ENCODE results near the gene SLC12A3. TPM values are rescaled to one million over a fixed set of nuclear protein-coding genes. Genes with fewer than 3 reads are reported as not detected.

Gene SLC12A3
- polyA plus RNA-seq, 3 donors, result 0.03 TPM; not detected in 2

DNA sequence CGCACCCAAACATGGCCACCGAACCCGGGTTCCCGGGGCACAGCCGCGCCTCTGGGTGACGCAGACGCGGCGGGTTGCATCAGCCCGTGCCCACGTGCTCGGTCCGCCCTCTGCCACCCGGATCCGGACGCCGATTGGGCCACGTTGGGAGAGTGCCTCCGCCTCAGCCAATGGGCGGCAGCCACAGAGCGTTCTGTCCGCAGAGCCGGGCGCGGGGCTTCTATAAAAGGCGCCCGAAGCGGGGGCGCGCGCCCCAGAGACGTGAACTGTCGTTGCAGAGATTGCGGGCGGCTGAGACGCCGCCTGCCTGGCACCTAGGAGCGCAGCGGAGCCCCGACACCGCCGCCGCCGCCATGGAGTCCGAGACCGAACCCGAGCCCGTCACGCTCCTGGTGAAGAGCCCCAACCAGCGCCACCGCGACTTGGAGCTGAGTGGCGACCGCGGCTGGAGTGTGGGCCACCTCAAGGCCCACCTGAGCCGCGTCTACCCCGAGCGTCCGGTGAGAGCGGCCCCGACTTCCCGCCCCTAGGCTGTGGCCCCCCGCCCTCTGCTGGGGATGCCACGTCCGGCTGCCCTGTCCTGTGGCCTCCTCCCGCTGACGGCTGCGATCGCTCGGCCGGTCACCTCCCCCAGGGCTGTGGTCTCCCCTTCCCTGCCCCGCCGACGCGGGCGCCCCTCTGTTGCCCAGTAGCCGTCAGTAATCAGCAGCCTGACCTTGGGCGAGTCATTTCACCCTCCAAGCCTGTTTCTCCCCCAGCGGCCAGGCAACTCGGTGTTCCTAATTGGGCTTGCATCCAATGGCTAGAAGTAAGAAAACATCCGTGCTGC lies 67.1 kb downstream of the SLC12A3 start, which contains the start of gene HERPUD1:
Gene HERPUD1 (plus strand): TSS at position 251 of the 829 bp plus-strand sequence. CDS start 103 bp downstream, at position 354.
- intact Hi-C loops (cut with micrococcal nuclease), result loop anchor here (5.0 to 10.0 kb wide), 3 partner anchors 57 to 255 kb away; partner anchors contain the start of genes PSME3IP1 (in 1 of the 2), RSPRY1 (in 1 of the 2) and SLC12A3 (in 1 of the 2)
- H3K36me3 Mint-ChIP-seq, result peaks cover 29 to 39% of the 10 kb centered on the region in 2 donors
- Histone ChIP-seq H4K20me1 (ENCODE audit: insufficient read depth, low read length) (peaks cover 50% of the 10 kb centered on the region), H3K27ac (ENCODE audit: low read depth in 1 of 2, low read length in 2 of 2) (peak within 1 kb of the TSS; percentile 97 to 99), H3K79me2 (ENCODE audit: insufficient read depth, low read length) (peaks cover 51% of the 10 kb centered on the region), H3K9ac (ENCODE audit: insufficient read depth, low read length, poor library complexity, severe bottlenecking) (peak within 1 kb of the TSS; percentile 100), H3K27me3 (ENCODE audit: control insufficient read depth in 2 of 2, insufficient read depth in 2 of 2, low read length in 2 of 2) (no peaks in the 10 kb centered on the region), H3K4me2 (replicated peaks; ENCODE audit: extremely low read depth, low read length, poor library complexity, severe bottlenecking) (peak within 1 kb of the TSS; percentile 94), H3K4me1 (ENCODE audit: control insufficient read depth in 1 of 2, insufficient read depth in 2 of 2, low read length in 2 of 2) (peaks cover 30 to 41% of the 10 kb centered on the region in 2 donors), H3K36me3 (replicated peaks in 1 of 2; ENCODE audit: control insufficient read depth in 1 of 2, insufficient read depth in 2 of 2, low read length in 2 of 2) (peaks cover 22 to 39% of the 10 kb centered on the region in 2 donors), H2AFZ (ENCODE audit: insufficient read depth, low read depth, low read length, poor library complexity, severe bottlenecking) (peak within 1 kb of the TSS; percentile 79), H3K9me3 (replicated peaks in 1 of 2; ENCODE audit: control insufficient read depth in 1 of 2, insufficient read depth in 1 of 2, low read length in 2 of 2) (no peaks in the 10 kb centered on the region), H3K4me3 (replicated peaks in 1 of 3; ENCODE audit: low read depth in 2 of 3, low read length in 3 of 3) (peak within 1 kb of the TSS; percentile 94 to 97 (median 96))
- peaks cover 35% of the 10 kb centered on the region for H3K4me1 Mint-ChIP-seq
- DNase-seq, result peak; percentile 98 to 100 (median 99)
- H3K9me3 Mint-ChIP-seq, result peaks cover 0 to 2% (median 0%) of the 10 kb centered on the region in 7 donors
- peaks cover 0 to 7% (median 2%) of the 10 kb centered on the region in 3 donors for H3K27me3 Mint-ChIP-seq (ENCODE audit: low read depth in 3 of 3)
- WGBS (ENCODE audit: insufficient coverage), result under 1% methylated on average over 83 of the region's 83 CpGs
- peak within 1 kb of the TSS; percentile 98 to 99 (median 98) for H3K27ac Mint-ChIP-seq
- peak within 1 kb of the TSS; percentile 97 to 98 for H3K4me3 Mint-ChIP-seq
- TF ChIP-seq, protein P1, sequence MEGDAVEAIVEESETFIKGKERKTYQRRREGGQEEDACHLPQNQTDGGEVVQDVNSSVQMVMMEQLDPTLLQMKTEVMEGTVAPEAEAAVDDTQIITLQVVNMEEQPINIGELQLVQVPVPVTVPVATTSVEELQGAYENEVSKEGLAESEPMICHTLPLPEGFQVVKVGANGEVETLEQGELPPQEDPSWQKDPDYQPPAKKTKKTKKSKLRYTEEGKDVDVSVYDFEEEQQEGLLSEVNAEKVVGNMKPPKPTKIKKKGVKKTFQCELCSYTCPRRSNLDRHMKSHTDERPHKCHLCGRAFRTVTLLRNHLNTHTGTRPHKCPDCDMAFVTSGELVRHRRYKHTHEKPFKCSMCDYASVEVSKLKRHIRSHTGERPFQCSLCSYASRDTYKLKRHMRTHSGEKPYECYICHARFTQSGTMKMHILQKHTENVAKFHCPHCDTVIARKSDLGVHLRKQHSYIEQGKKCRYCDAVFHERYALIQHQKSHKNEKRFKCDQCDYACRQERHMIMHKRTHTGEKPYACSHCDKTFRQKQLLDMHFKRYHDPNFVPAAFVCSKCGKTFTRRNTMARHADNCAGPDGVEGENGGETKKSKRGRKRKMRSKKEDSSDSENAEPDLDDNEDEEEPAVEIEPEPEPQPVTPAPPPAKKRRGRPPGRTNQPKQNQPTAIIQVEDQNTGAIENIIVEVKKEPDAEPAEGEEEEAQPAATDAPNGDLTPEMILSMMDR (IDR thresholded peaks at IDR 0.05), result no peak

All from CD14-positive monocyte (primary cell).